ENCODE measurements around the gene RIT2. TPM values are rescaled to one million over a fixed set of nuclear protein-coding genes. Genes with fewer than 3 reads are reported as not detected.

Gene RIT2
- total RNA-seq, 4 donors from 2014 or later = not detected

GRCh38 chr18:43078478-43079092, 36.9 kb downstream of the RIT2 start:
- no peaks in the 10 kb centered on the region for H3K9me3 ChIP-seq
- ATAC-seq = no peak
- TF ChIP-seq POLR2AphosphoS5 (IDR thresholded peaks at IDR 0.05) (no peak), POLR2A (IDR thresholded peaks at IDR 0.05) (no peak), CTCF (IDR thresholded peaks at IDR 0.05) (no peak), EP300 (IDR thresholded peaks at IDR 0.05) (no peak)
- no peaks in the 10 kb centered on the region for H3K36me3 ChIP-seq
- peaks cover 5% of the 10 kb centered on the region for H3K27me3 ChIP-seq
- WGBS, 2 donors (ENCODE audit: low coverage in 1 of 2) = 29 to 63% methylated on average over 5 to 7 of the region's 7 CpGs
- H3K4me3 ChIP-seq = no peak overlapping the region
- H3K4me1 ChIP-seq = peaks cover 0 to 4% (median 0%) of the 10 kb centered on the region in 3 donors
- no peak overlapping the region for H3K27ac ChIP-seq

GRCh38 chr18:43077510-43078308, 37.8 kb downstream of the RIT2 start:
- WGBS, 2 donors (ENCODE audit: low coverage in 1 of 2) = 43 to 59% methylated on average over 5 of the region's 5 CpGs
- H3K36me3 ChIP-seq = no peaks in the 10 kb centered on the region
- H3K4me3 ChIP-seq = no peak overlapping the region
- ATAC-seq = no peak
- no peak overlapping the region for H3K27ac ChIP-seq
- H3K4me1 ChIP-seq = peaks cover 0 to 4% (median 0%) of the 10 kb centered on the region in 3 donors
- peaks cover 5% of the 10 kb centered on the region for H3K27me3 ChIP-seq
- no peaks in the 10 kb centered on the region for H3K9me3 ChIP-seq
- TF ChIP-seq POLR2AphosphoS5 (IDR thresholded peaks at IDR 0.05) (no peak), CTCF (IDR thresholded peaks at IDR 0.05) (no peak)

- Histone ChIP-seq H3K27me3 (no peaks in the 10 kb centered on the region), H3K4me3 (no peak overlapping the region), H3K9me3 (no peaks in the 10 kb centered on the region), H3K4me1 (peaks cover 0 to 4% (median 0%) of the 10 kb centered on the region in 3 donors), H3K27ac (no peak overlapping the region), H3K36me3 (no peaks in the 10 kb centered on the region)
- ATAC-seq = no peak
- WGBS, 2 donors (ENCODE audit: low coverage in 1 of 2) = 88 to 100% methylated on average over 1 of the region's 1 CpG
- TF ChIP-seq CTCF (IDR thresholded peaks at IDR 0.05) (no peak), POLR2AphosphoS5 (IDR thresholded peaks at IDR 0.05) (no peak), POLR2A (IDR thresholded peaks at IDR 0.05) (no peak), EP300 (IDR thresholded peaks at IDR 0.05) (no peak)
Measured at GRCh38 chr18:43073771-43074170, 41.7 kb downstream of the RIT2 start.

- no peak overlapping the region for H3K4me3 ChIP-seq
- no peaks in the 10 kb centered on the region for H3K9me3 ChIP-seq
- H3K27me3 ChIP-seq = no peaks in the 10 kb centered on the region
- H3K4me1 ChIP-seq = no peaks in the 10 kb centered on the region
- WGBS, 2 donors (ENCODE audit: low coverage in 1 of 2) = 66 to 71% methylated on average over 3 to 4 of the region's 4 CpGs
- H3K27ac ChIP-seq = no peak overlapping the region
- H3K36me3 ChIP-seq = no peaks in the 10 kb centered on the region
- TF ChIP-seq POLR2AphosphoS5 (IDR thresholded peaks at IDR 0.05) (no peak), CTCF (IDR thresholded peaks at IDR 0.05) (no peak), EP300 (IDR thresholded peaks at IDR 0.05) (no peak), POLR2A (IDR thresholded peaks at IDR 0.05) (no peak)
- ATAC-seq = no peak
Measured at GRCh38 chr18:43068781-43069180, 46.7 kb downstream of the RIT2 start.

- TF ChIP-seq POLR2A (IDR thresholded peaks at IDR 0.05) (no peak), CTCF (IDR thresholded peaks at IDR 0.05) (no peak), POLR2AphosphoS5 (IDR thresholded peaks at IDR 0.05) (no peak), EP300 (IDR thresholded peaks at IDR 0.05) (no peak)
- Histone ChIP-seq H3K27ac (no peak overlapping the region), H3K4me3 (no peak overlapping the region), H3K4me1 (no peaks in the 10 kb centered on the region), H3K36me3 (no peaks in the 10 kb centered on the region), H3K27me3 (no peaks in the 10 kb centered on the region), H3K9me3 (no peaks in the 10 kb centered on the region)
- ATAC-seq = no peak
- 86 to 92% methylated on average over 1 of the region's 1 CpG for WGBS, 2 donors (ENCODE audit: low coverage in 1 of 2)
Measured at GRCh38 chr18:43067570-43067969, 47.9 kb downstream of the RIT2 start.
